GM18951 (cell line): Measurements from ENCODE around the gene MYOM1.
A peak's percentile ranks its signal among the peaks of the same experiment; 100 is the strongest.

Experiments used
- POLR2A ChIP-seq: IDR thresholded peaks from 4 replicates; pipeline ENCODE4 v1.6.1; 2011; ENCODE audit warnings: mild to moderate bottlenecking; ENCODE audit not compliant: insufficient read length, insufficient read depth; ENCODE audit errors: extremely low read depth
- in situ Hi-C: fragments of 300-500 bp; cut with MboI; formaldehyde crosslinking; loops from one replicate; pipeline ENCODE4 v1.12.0; 2022; ENCODE audit warnings: low sequenced_read_pairs, mixed read lengths, inconsistent platforms; ENCODE audit not compliant: unreplicated experiment

Gene MYOM1

DNA sequence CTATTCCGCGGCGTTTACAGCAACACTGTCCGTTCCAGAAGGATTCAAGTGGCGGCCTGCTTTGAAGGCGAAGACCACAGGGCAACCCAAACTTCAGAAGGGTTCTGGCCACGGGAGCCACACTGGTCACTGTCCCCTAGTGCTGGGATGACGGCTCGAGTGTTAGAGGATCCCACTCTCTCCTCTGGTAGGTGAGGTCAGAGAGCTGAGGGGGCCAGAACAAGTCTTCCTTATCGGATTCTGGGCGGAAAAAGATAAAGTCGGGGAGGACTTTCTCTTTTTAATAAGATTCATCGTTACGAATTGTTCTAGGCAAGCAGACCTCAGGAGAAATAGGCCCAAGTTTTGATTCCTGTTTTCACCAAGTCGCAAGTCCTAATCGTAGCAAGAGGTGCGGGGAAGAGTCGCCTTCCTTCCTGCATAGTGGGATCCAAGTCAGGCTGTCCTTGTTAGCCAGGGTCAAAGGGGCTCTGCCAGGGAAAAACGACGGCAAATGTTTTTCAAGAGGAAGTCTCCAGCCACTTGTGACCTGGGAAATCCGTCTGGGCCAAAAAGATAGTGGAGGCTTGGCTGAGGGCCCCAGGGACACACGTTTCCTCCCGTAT lies 27.0 kb upstream of the MYOM1 start:
- in situ Hi-C loops: loop anchor here (5.0 to 10.0 kb wide), 2 partner anchors 262 to 314 kb away; no protein-coding TSS in a partner anchor
- peak; percentile 58 for TF ChIP-seq POLR2A

DNA sequence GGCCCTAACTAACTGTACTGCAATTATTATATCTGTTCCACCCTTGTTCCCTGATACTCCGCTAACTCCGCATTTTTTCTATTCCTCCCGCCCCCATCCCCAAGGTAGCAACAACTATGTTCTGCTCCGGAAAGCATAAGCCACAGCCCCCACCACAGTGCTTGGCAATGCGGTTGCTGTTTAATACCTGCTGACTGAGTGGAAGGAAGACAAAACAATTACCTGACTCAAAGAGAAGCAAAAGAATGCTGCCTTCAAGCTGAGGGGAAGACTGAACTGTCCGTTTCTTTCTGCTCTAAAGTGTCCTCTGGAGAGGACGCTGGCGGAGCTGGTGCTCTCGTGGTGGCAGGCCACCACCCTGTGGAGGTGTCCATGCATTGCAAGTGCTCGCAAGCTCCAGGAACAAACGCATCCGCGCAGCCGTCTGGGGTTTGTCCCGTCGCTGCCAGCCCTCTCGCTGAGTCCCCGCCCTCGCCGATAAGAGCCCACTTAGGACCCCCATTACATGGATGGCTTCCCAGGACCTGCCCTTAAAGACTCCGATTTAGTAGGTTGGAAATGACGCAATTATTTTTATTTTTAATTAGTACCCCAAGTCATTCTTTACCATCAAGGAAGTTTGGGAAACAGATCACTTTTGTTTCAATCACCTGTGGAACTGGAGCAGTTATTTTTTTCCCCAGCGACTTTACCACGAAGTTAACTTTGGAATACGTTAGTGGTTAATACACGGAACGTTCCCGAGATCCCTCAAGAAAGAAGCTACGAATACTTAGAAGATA lies 26.3 kb upstream of the MYOM1 start:
- no peak for TF ChIP-seq POLR2A
- in situ Hi-C loops: loop anchor here (5.0 to 10.0 kb wide), 2 partner anchors 261 to 314 kb away; no protein-coding TSS in a partner anchor

DNA sequence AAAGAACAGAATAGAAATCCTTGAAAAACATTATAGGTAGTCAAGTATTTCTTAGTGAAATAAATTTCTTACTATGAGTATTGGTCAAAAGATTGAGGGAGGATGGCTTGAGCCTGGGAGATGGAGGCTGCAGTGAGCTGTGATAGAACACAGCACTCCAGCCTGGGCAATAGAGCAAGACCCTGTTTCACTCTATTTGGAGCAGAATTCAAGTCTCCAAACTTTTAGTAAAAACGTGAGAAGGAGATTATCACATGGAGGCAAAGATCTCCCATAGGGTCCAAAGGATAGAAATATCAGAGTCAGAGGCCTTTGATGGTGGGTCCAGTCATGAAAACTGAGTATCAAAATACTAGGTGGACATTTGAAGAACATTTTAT lies 25.4 kb upstream of the MYOM1 start:
- in situ Hi-C loops: loop anchor here (5.0 to 10.0 kb wide), 2 partner anchors 260 to 313 kb away; no protein-coding TSS in a partner anchor
- TF ChIP-seq POLR2A: no peak

DNA sequence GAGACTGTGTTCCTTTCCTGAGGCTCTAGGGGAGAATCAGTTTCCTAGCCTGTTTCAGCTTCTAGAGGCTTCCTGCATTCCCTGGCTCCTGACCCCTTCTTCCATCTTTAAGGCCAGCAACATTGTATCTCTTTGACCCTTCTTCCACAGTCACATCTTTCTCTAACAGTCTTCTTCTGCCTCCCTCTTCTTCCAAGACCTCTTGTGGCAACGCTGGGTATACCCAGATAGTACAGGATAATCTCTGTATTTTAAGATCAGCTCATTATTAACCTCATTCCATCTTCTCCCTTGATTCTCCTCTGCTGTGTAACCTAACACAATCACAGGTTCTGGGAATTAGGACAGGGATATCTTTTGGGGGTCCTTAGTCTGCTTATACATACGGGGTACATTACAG lies 19.0 kb upstream of the MYOM1 start:
- TF ChIP-seq POLR2A: no peak
- in situ Hi-C loops: no loop called here

DNA sequence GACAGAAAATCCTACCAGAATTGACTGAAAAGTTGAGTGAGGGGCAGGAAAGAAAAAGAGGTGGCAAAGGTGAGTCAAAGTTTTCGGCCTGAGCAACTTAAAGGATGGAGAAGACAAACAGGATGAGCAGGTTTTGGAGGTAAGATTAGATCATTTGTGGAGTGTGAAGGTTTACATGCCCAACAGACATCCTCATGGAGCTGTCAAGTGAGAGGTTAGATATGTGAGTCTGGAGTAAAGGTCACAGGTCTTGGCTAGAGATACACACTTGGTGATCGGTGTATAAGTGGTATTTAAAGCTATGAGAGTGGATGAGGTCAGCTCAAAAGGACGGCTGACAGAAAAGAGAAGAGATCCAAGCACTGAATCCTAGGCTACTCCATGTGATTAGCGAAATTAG lies 16.7 kb upstream of the MYOM1 start:
- in situ Hi-C loops: no loop called here
- TF ChIP-seq POLR2A: no peak

DNA sequence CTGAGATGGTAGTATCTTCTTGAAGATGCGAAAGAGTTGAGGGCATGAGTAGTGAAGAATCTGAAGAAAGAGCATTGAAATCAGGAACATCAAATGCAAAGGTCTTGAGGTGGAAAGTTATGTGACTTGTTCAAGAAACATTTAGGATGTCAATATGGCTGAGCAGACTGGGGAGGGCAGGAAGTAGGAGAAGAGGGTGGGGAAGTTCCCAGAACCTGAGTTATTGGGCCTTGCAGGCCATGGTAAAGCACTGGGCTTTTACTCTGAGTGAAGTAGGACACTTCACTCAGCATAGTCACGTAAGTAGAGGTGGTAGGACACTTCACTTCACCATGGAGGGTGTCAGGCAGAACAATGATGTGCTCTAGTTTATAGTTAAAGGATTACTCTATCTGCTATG lies 16.1 kb upstream of the MYOM1 start:
- no peak for TF ChIP-seq POLR2A
- in situ Hi-C loops: no loop called here

DNA sequence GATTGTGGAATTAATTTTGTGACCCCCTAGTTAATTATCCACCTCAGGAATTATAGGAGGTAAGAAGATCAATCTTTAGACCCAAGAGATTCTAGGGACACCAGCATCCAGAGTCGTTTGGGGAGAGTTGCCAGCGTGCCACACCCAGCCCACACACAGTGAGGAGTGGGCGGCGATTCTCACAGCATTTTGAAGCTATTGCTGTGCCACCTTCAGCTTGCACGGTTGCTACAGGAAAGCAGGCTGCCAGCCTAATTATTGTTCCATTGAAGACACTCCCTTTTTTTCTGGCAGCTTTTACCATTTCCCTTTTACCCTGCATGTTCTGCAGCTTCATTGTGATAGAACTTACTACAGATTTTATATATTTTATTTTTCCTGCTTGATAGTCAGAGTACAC lies 14.7 kb upstream of the MYOM1 start:
- in situ Hi-C loops: no loop called here
- TF ChIP-seq POLR2A: no peak

DNA sequence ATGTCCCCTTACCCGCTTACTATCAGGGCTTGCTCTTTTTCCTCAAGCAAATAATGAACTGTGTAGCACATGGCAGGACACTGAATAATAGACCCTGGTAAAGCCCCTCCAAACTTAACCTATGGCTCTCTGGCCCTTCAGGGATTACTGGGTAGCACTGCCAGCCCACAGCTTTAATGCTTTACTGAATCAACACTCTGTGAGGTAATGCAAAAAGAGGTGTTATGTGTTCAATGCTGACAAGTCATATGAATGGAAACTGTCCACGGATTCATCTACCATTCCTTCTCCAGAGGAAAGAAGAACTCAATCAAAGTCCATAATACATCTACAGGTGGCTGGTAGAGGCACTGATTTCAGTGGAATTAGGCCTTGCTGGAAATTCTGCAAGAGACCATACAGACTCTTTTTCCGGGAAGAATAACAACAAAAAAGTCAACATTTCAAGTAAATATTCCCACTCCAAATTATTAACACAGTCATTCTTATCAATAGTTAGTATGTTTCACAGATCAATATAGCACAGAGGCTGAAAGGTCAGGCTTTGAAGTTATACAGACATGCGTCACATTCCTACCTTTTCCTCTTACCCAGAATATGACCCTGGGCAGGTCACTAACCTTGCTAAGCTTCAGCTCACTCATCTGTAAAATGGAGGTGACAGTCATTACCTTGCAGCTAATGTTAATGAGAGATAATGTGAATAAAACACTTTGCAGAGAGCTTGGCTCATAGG lies 13.8 kb upstream of the MYOM1 start:
- TF ChIP-seq POLR2A: no peak
- in situ Hi-C loops: no loop called here

DNA sequence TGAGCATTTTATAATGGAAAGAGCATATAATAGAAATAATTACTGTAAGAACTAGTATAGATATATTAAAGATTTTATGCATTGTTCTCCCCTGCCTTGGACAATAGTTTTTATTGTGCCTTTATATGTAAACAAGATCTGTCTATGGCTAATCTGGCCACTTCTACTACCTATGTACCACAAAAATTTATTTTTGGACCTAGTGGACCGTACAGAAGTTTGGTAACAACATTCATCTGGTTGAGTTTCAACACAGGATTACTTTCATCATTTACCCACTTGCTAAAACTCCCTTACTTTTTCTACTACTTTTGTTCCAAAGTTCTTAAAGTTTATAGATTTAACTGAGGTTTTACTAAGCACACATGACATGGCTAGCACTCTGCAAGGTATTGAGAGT lies 13.2 kb upstream of the MYOM1 start:
- TF ChIP-seq POLR2A: no peak
- in situ Hi-C loops: no loop called here

DNA sequence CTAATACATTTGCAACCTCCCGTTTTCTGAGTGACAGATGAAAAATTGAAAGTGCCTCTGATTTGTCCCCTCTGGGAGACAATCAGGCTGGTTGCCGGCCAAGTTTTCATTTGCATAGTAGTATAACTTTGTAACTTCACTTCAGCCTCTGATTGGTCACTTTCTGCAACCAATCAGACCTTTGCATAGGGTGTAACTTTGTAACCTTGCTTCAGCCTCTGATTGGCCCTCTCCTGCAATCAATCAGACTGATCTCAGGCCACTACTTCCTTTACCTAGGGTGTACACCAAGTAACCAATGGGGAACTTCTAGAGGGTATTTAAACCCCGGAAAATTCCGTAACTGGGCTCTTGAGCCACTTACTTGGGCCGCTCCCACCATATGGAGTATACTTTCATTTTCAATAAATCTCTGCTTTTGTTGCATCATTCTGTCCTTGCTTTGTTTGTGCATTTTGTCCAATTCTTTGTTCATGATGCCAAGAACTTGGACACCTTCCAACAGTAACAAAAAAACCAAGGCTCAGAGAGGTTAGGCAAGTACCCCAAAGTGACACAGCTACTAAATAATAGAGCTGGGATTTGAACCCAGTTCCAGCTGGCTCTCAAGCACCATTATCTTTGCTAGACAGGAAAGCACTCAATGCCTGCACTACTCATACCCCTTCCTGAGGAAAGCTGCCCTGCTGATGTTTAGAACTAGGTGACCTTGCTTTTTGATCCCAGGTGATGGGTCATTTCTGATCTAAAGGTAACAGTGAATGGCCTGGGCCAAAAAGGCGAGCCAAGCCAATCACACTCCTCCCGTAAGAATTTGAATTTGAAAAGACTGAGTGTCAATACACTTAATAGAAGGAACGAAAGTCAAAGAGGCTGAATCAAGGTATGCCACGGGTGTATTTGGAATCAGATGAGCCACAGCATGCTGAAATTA lies 10.9 kb upstream of the MYOM1 start:
- in situ Hi-C loops: no loop called here
- TF ChIP-seq POLR2A: no peak

DNA sequence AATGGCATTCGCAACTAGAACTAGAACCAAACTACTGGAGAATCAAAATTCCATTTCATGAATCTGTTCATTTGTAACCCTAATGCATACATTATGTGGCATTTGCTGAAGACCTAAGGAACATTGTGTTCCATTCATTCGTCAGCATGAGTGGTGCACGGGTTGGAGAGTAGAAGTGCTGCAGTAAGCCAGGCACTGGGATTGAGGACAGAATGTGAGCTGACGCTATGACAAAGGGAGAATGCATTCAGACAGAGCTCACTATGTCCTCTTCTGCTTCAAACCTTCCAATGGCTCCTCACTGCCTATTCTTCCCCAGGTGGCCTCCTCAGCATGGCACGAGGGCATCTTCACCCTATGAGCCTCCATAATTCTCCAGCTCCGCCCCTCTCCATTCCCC lies 6.3 kb upstream of the MYOM1 start:
- no peak for TF ChIP-seq POLR2A
- in situ Hi-C loops: no loop called here

DNA sequence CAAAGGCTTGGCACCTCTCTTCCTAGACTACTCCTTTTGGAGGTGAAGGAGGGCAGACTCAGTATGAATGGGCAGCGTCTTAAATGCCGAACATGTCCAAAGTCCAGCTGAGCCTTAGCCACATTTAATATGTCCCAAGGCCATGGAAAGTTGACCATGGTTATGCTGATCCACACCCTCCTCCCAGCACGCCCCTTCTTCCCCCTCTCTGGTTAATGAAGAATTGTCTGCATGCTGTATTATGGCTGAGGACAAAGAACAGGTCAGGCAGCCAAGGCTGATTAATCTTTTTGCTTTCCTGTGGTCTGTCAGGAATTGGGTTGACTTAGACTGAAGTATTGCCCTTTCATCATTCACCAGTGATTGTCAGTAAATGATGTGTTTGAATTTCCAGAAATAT lies 5.8 kb upstream of the MYOM1 start:
- in situ Hi-C loops: no loop called here
- TF ChIP-seq POLR2A: no peak

DNA sequence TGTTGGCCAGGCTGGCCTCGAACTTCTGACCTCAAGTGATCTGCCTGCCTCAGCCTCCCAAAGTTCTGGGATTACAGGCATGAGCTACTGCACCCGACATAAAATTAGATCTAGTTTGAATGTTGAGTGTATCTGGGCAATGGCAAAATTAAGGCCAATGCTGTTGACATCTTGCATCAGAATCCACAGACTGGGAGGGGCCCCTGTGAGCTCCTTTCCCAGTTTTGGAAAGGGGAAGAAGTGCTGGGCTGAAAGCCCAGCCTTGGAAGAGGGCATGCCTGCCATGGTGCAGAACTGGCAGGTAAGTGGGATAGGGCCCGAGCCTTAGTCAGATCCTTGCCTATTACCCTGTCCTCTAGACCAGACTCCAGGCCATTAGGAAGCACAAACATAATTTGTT lies 4.5 kb upstream of the MYOM1 start:
- in situ Hi-C loops: no loop called here
- no peak for TF ChIP-seq POLR2A
